BE2C (cell line): ENCODE measurements around the gene HTR7.

ENCODE experiments used
- DNase-seq: peaks from one replicate; pipeline ENCODE4 v3.0.0-alpha.2; 2020
- H3K27me3 ChIP-seq: fragments of 250-450 bp; sonication (Bioruptor Pico); 2 replicates; pipeline ENCODE4 v1.5.1; 2020; ENCODE audit warnings: mild to moderate bottlenecking
- H3K36me3 ChIP-seq: fragments of 250-450 bp; sonication (Bioruptor Pico); 2 replicates; pipeline ENCODE4 v1.5.1; 2020; ENCODE audit warnings: mild to moderate bottlenecking
- H3K4me1 ChIP-seq: fragments of 250-450 bp; sonication (Bioruptor Pico); 2 replicates; pipeline ENCODE4 v1.5.1; 2020
- H3K4me3 ChIP-seq: 2 replicates; pipeline ENCODE4 v1.5.1; 2011; ENCODE audit warnings: low read depth, low read length
- H3K9me3 ChIP-seq: fragments of 250-450 bp; sonication (Bioruptor Pico); 2 replicates; pipeline ENCODE4 v1.5.1; 2020
- CTCF ChIP-seq: IDR thresholded peaks from 2 replicates; pipeline ENCODE4 v1.5.1; 2012; ENCODE audit warnings: mild to moderate bottlenecking, low read depth, low read length

HTR7 gene

GRCh38 chr10:90734415-90734814 lies 123.4 kb downstream of the HTR7 start:
- peaks cover 4% of the 10 kb centered on the region; the same call in 1 of the 2 replicates for H3K27me3 ChIP-seq
- no peaks in the 10 kb centered on the region for H3K36me3 ChIP-seq
- no peak overlapping the region for H3K4me3 ChIP-seq
- H3K4me1 ChIP-seq: no peaks in the 10 kb centered on the region
- DNase-seq: no peak
- no peaks in the 10 kb centered on the region for H3K9me3 ChIP-seq
- no peak for TF ChIP-seq CTCF

GRCh38 chr10:90732581-90732980 lies 125.3 kb downstream of the HTR7 start:
- Histone ChIP-seq H3K36me3 (no peaks in the 10 kb centered on the region), H3K4me3 (no peak overlapping the region), H3K4me1 (no peaks in the 10 kb centered on the region), H3K9me3 (no peaks in the 10 kb centered on the region), H3K27me3 (no peaks in the 10 kb centered on the region; the same call in 1 of the 2 replicates)
- TF ChIP-seq CTCF: no peak
- DNase-seq: no peak

- H3K36me3 ChIP-seq: no peaks in the 10 kb centered on the region
- no peak for TF ChIP-seq CTCF
- no peaks in the 10 kb centered on the region for H3K9me3 ChIP-seq
- no peaks in the 10 kb centered on the region for H3K27me3 ChIP-seq
- H3K4me1 ChIP-seq: no peaks in the 10 kb centered on the region
- no peak overlapping the region for H3K4me3 ChIP-seq
- DNase-seq: no peak
Observed at GRCh38 chr10:90723416-90724068, 134.3 kb downstream of the HTR7 start.

- no peaks in the 10 kb centered on the region for H3K9me3 ChIP-seq
- no peaks in the 10 kb centered on the region for H3K27me3 ChIP-seq
- no peak for DNase-seq
- H3K4me3 ChIP-seq: no peak overlapping the region
- H3K4me1 ChIP-seq: no peaks in the 10 kb centered on the region
- H3K36me3 ChIP-seq: no peaks in the 10 kb centered on the region
- no peak for TF ChIP-seq CTCF
Observed at GRCh38 chr10:90722832-90723231, 135.0 kb downstream of the HTR7 start.

- H3K4me1 ChIP-seq: no peaks in the 10 kb centered on the region
- H3K9me3 ChIP-seq: no peaks in the 10 kb centered on the region
- no peak for TF ChIP-seq CTCF
- H3K4me3 ChIP-seq: no peak overlapping the region
- no peaks in the 10 kb centered on the region for H3K36me3 ChIP-seq
- no peaks in the 10 kb centered on the region for H3K27me3 ChIP-seq
- DNase-seq: no peak
Observed at GRCh38 chr10:90718182-90718581, 139.7 kb downstream of the HTR7 start.

GRCh38 chr10:90712529-90712928 lies 145.3 kb downstream of the HTR7 start:
- no peak for TF ChIP-seq CTCF
- H3K36me3 ChIP-seq: no peaks in the 10 kb centered on the region
- H3K4me1 ChIP-seq: no peaks in the 10 kb centered on the region
- no peak for DNase-seq
- H3K27me3 ChIP-seq: no peaks in the 10 kb centered on the region; the same call in 1 of the 2 replicates
- H3K9me3 ChIP-seq: no peaks in the 10 kb centered on the region
- H3K4me3 ChIP-seq: no peak overlapping the region
